HEK293 (cell line): ENCODE measurements around the gene RNF40.

Experiments
- GLI4 ChIP-seq: fragments of 450-650 bp; formaldehyde crosslinking; IDR thresholded peaks from 2 replicates; pipeline ENCODE4 v1.5.1; 2016; ENCODE audit warnings: missing biosample characterization, missing genetic modification characterization
- KLF7 ChIP-seq: fragments of 450-650 bp; formaldehyde crosslinking; IDR thresholded peaks from 2 replicates; pipeline ENCODE4 v1.5.1; 2016; ENCODE audit warnings: missing biosample characterization, missing genetic modification characterization, borderline replicate concordance
- MYNN ChIP-seq: fragments of 450-650 bp; formaldehyde crosslinking; IDR thresholded peaks from 2 replicates; pipeline ENCODE4 v1.5.1; 2016; ENCODE audit warnings: missing biosample characterization, missing genetic modification characterization, borderline replicate concordance
- OSR2 ChIP-seq: fragments of 450-650 bp; formaldehyde crosslinking; IDR thresholded peaks from 2 replicates; pipeline ENCODE4 v1.5.1; 2016; ENCODE audit warnings: missing biosample characterization, missing genetic modification characterization
- RBAK ChIP-seq: fragments of 450-650 bp; formaldehyde crosslinking; IDR thresholded peaks from 2 replicates; pipeline ENCODE4 v1.5.1; 2016; ENCODE audit warnings: missing biosample characterization, missing genetic modification characterization
- SALL2 ChIP-seq: fragments of 450-650 bp; formaldehyde crosslinking; IDR thresholded peaks from 2 replicates; pipeline ENCODE4 v1.5.0; 2017; ENCODE audit warnings: missing biosample characterization, mild to moderate bottlenecking, missing genetic modification characterization, borderline replicate concordance
- SP3 ChIP-seq: fragments of 450-650 bp; formaldehyde crosslinking; IDR thresholded peaks from 2 replicates; pipeline ENCODE4 v1.5.1; 2016; ENCODE audit warnings: missing biosample characterization, missing genetic modification characterization
- YY2 ChIP-seq: fragments of 450-650 bp; formaldehyde crosslinking; IDR thresholded peaks from 2 replicates; pipeline ENCODE4 v1.5.1; 2016; ENCODE audit warnings: missing biosample characterization, missing genetic modification characterization
- ZFP69B ChIP-seq: fragments of 450-650 bp; formaldehyde crosslinking; IDR thresholded peaks from 2 replicates; pipeline ENCODE4 v1.5.1; 2016; ENCODE audit warnings: missing biosample characterization, missing genetic modification characterization
- ZNF157 ChIP-seq: fragments of 450-650 bp; formaldehyde crosslinking; IDR thresholded peaks from 2 replicates; pipeline ENCODE4 v1.5.1; 2016; ENCODE audit warnings: missing biosample characterization, missing genetic modification characterization
- ZNF184 ChIP-seq: fragments of 450-650 bp; IDR thresholded peaks from 2 replicates; pipeline ENCODE4 v1.5.1; 2018; ENCODE audit warnings: missing biosample characterization, mild to moderate bottlenecking, missing genetic modification characterization
- ZNF202 ChIP-seq: fragments of 450-650 bp; formaldehyde crosslinking; IDR thresholded peaks from 2 replicates; pipeline ENCODE4 v1.5.1; 2016; ENCODE audit warnings: missing biosample characterization, missing genetic modification characterization, borderline replicate concordance
- ZNF214 ChIP-seq: fragments of 450-650 bp; formaldehyde crosslinking; IDR thresholded peaks from 2 replicates; pipeline ENCODE4 v1.5.1; 2017; ENCODE audit warnings: missing biosample characterization, mild to moderate bottlenecking, missing genetic modification characterization, borderline replicate concordance
- ZNF221 ChIP-seq: fragments of 450-650 bp; formaldehyde crosslinking; IDR thresholded peaks from 2 replicates; pipeline ENCODE4 v1.5.1; 2017; ENCODE audit warnings: missing biosample characterization, missing genetic modification characterization, borderline replicate concordance
- ZNF24 ChIP-seq: fragments of 450-650 bp; formaldehyde crosslinking; IDR thresholded peaks from 2 replicates; pipeline ENCODE4 v1.5.1; 2016; ENCODE audit warnings: missing biosample characterization, missing genetic modification characterization
- ZNF266 ChIP-seq: fragments of 450-650 bp; formaldehyde crosslinking; IDR thresholded peaks from 2 replicates; pipeline ENCODE4 v1.5.1; 2016; ENCODE audit warnings: missing biosample characterization, missing genetic modification characterization, low read depth
- ZNF335 ChIP-seq: fragments of 450-650 bp; formaldehyde crosslinking; conservative IDR thresholded peaks from 2 replicates; pipeline ENCODE4 v1.5.1; 2016; ENCODE audit warnings: missing biosample characterization, missing genetic modification characterization
- ZNF391 ChIP-seq: fragments of 450-650 bp; formaldehyde crosslinking; IDR thresholded peaks from 2 replicates; pipeline ENCODE4 v1.5.1; 2016; ENCODE audit warnings: low read depth, missing biosample characterization, missing genetic modification characterization, borderline replicate concordance
- ZNF423 ChIP-seq: fragments of 450-650 bp; formaldehyde crosslinking; IDR thresholded peaks from 2 replicates; pipeline ENCODE4 v1.5.1; 2016; ENCODE audit warnings: missing biosample characterization, missing genetic modification characterization
- ZNF561 ChIP-seq: fragments of 450-650 bp; IDR thresholded peaks from 2 replicates; pipeline ENCODE4 v1.5.1; 2018; ENCODE audit warnings: missing biosample characterization, missing genetic modification characterization, borderline replicate concordance
- ZNF600 ChIP-seq: fragments of 450-650 bp; formaldehyde crosslinking; IDR thresholded peaks from 2 replicates; pipeline ENCODE4 v1.5.1; 2016; ENCODE audit warnings: missing biosample characterization, missing genetic modification characterization
- ZNF626 ChIP-seq: fragments of 450-650 bp; sonication (Bioruptor Pico); formaldehyde crosslinking; IDR thresholded peaks from 2 replicates; pipeline ENCODE4 v1.5.1; 2018; ENCODE audit warnings: missing biosample characterization, missing genetic modification characterization, inconsistent platforms
- ZNF785 ChIP-seq: fragments of 450-650 bp; formaldehyde crosslinking; IDR thresholded peaks from 2 replicates; pipeline ENCODE4 v1.5.1; 2016; ENCODE audit warnings: missing biosample characterization, missing genetic modification characterization
- ZNF843 ChIP-seq: fragments of 450-650 bp; formaldehyde crosslinking; IDR thresholded peaks from 2 replicates; pipeline ENCODE4 v1.5.1; 2016; ENCODE audit warnings: missing biosample characterization, missing genetic modification characterization
- ZXDB ChIP-seq: fragments of 450-650 bp; formaldehyde crosslinking; IDR thresholded peaks from 2 replicates; pipeline ENCODE4 v1.5.1; 2016; ENCODE audit warnings: missing biosample characterization, missing genetic modification characterization
- TF ChIP-seq, protein P1 (sequence below): fragments of 450-650 bp; formaldehyde crosslinking; IDR thresholded peaks from 2 replicates; pipeline ENCODE4 v1.5.1; 2017; ENCODE audit warnings: missing biosample characterization, missing genetic modification characterization
- TF ChIP-seq, protein P2 (sequence below): fragments of 450-650 bp; formaldehyde crosslinking; IDR thresholded peaks from 2 replicates; pipeline ENCODE4 v1.5.1; 2016; ENCODE audit warnings: missing biosample characterization, missing genetic modification characterization
- TF ChIP-seq, protein P3 (sequence below): fragments of 450-650 bp; formaldehyde crosslinking; IDR thresholded peaks from 2 replicates; pipeline ENCODE4 v1.5.1; 2016; ENCODE audit warnings: missing biosample characterization, missing genetic modification characterization
- TF ChIP-seq, protein P4 (sequence below): fragments of 450-650 bp; formaldehyde crosslinking; IDR thresholded peaks from 2 replicates; pipeline ENCODE4; 2016; ENCODE audit warnings: missing biosample characterization, missing genetic modification characterization
- TF ChIP-seq, protein P5 (sequence below): fragments of 450-650 bp; formaldehyde crosslinking; IDR thresholded peaks from 2 replicates; pipeline ENCODE4 v1.5.1; 2016; ENCODE audit warnings: missing biosample characterization, missing genetic modification characterization
- TF ChIP-seq, protein P6 (sequence below): fragments of 450-650 bp; formaldehyde crosslinking; IDR thresholded peaks from 2 replicates; pipeline ENCODE4 v1.5.1; 2016; ENCODE audit warnings: missing biosample characterization, missing genetic modification characterization

RNF40 gene

DNA sequence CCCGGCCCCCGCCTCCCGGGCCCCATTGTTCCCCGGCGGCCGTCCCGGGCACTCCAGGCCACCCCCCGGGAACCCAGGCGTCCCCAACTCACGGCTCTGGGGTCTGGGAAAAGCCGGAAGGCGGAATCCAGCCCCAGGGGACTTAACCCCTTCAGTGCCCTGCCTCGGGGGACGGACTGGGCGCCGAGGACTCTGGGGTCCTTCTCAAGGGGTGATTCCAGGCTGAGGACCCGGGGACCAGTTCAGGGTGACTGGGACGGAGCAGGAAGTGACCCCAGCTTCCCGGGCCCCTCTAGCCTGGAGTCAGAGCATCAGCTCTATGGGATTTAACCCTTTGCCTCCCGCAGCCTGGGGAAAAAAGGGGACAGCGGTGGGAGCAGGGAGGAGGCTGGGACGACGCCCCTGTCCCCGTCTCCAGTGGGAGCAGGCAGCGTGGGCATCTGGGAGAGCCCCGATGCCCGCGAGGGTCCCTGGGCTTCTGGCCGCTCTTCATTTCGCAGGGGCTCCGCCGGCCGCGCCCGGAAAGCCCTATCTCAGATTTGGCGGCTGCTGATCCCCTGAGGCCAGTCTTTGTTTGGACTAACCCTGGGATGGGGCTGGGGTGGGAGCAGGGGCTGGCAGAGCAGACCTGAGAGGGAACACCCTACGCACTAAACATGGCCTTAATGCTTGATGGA is 25.0 kb downstream of the RNF40 start, which contains the start of gene ZNF629 (continued):
- TF ChIP-seq, protein P1, sequence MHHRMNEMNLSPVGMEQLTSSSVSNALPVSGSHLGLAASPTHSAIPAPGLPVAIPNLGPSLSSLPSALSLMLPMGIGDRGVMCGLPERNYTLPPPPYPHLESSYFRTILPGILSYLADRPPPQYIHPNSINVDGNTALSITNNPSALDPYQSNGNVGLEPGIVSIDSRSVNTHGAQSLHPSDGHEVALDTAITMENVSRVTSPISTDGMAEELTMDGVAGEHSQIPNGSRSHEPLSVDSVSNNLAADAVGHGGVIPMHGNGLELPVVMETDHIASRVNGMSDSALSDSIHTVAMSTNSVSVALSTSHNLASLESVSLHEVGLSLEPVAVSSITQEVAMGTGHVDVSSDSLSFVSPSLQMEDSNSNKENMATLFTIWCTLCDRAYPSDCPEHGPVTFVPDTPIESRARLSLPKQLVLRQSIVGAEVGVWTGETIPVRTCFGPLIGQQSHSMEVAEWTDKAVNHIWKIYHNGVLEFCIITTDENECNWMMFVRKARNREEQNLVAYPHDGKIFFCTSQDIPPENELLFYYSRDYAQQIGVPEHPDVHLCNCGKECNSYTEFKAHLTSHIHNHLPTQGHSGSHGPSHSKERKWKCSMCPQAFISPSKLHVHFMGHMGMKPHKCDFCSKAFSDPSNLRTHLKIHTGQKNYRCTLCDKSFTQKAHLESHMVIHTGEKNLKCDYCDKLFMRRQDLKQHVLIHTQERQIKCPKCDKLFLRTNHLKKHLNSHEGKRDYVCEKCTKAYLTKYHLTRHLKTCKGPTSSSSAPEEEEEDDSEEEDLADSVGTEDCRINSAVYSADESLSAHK (tag by site-specific recombination): peak; percentile 69
- TF ChIP-seq, protein P2, sequence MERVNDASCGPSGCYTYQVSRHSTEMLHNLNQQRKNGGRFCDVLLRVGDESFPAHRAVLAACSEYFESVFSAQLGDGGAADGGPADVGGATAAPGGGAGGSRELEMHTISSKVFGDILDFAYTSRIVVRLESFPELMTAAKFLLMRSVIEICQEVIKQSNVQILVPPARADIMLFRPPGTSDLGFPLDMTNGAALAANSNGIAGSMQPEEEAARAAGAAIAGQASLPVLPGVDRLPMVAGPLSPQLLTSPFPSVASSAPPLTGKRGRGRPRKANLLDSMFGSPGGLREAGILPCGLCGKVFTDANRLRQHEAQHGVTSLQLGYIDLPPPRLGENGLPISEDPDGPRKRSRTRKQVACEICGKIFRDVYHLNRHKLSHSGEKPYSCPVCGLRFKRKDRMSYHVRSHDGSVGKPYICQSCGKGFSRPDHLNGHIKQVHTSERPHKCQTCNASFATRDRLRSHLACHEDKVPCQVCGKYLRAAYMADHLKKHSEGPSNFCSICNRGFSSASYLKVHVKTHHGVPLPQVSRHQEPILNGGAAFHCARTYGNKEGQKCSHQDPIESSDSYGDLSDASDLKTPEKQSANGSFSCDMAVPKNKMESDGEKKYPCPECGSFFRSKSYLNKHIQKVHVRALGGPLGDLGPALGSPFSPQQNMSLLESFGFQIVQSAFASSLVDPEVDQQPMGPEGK (tag by site-specific recombination): peak; percentile 66; the same call in 1 of the 2 replicates
- TF ChIP-seq GLI4 (tag by site-specific recombination) (no peak), ZNF391 (tag by site-specific recombination) (peak; percentile 95; the same call in 1 of the 2 replicates), ZNF843 (tag by site-specific recombination) (peak; percentile 71), OSR2 (tag by site-specific recombination) (no peak), ZNF600 (tag by site-specific recombination) (peak; percentile 82), YY2 (0 out of 2 replicates have a peak, but pooled peaks have one; percentile 16), KLF7 (tag by site-specific recombination) (peak; percentile 88), ZNF335 (tag by site-specific recombination) (peak; percentile 99), ZXDB (tag by site-specific recombination) (peak; percentile 99), ZNF24 (peak; percentile 80), ZNF423 (tag by site-specific recombination) (no peak), ZFP69B (tag by site-specific recombination) (peak; percentile 67; the same call in 1 of the 2 replicates), RBAK (tag by site-specific recombination) (no peak), ZNF785 (tag by site-specific recombination) (no peak; the same call in 1 of the 2 replicates), SALL2 (tag by site-specific recombination) (no peak), SP3 (peak; percentile 52), ZNF266 (no peak), ZNF214 (tag by site-specific recombination) (no peak), ZNF202 (tag by site-specific recombination) (no peak), ZNF157 (tag by site-specific recombination) (no peak), ZNF184 (tag by site-specific recombination) (0 out of 2 replicates have a peak, but pooled peaks have one; percentile 30), ZNF221 (no peak), ZNF561 (tag by site-specific recombination) (peak; percentile 83), MYNN (tag by site-specific recombination) (no peak), ZNF626 (tag by site-specific recombination) (no peak)
- TF ChIP-seq, protein P3, sequence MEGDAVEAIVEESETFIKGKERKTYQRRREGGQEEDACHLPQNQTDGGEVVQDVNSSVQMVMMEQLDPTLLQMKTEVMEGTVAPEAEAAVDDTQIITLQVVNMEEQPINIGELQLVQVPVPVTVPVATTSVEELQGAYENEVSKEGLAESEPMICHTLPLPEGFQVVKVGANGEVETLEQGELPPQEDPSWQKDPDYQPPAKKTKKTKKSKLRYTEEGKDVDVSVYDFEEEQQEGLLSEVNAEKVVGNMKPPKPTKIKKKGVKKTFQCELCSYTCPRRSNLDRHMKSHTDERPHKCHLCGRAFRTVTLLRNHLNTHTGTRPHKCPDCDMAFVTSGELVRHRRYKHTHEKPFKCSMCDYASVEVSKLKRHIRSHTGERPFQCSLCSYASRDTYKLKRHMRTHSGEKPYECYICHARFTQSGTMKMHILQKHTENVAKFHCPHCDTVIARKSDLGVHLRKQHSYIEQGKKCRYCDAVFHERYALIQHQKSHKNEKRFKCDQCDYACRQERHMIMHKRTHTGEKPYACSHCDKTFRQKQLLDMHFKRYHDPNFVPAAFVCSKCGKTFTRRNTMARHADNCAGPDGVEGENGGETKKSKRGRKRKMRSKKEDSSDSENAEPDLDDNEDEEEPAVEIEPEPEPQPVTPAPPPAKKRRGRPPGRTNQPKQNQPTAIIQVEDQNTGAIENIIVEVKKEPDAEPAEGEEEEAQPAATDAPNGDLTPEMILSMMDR (tag by site-specific recombination): peak; percentile 47; the same call in 1 of the 2 replicates
- TF ChIP-seq, protein P4, sequence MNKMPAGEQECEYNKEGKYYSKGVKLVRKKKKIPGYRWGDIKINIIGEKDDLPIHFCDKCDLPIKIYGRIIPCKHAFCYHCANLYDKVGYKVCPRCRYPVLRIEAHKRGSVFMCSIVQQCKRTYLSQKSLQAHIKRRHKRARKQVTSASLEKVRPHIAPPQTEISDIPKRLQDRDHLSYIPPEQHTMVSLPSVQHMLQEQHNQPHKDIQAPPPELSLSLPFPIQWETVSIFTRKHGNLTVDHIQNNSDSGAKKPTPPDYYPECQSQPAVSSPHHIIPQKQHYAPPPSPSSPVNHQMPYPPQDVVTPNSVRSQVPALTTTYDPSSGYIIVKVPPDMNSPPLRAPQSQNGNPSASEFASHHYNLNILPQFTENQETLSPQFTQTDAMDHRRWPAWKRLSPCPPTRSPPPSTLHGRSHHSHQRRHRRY (tag by site-specific recombination): no peak
- TF ChIP-seq, protein P5, sequence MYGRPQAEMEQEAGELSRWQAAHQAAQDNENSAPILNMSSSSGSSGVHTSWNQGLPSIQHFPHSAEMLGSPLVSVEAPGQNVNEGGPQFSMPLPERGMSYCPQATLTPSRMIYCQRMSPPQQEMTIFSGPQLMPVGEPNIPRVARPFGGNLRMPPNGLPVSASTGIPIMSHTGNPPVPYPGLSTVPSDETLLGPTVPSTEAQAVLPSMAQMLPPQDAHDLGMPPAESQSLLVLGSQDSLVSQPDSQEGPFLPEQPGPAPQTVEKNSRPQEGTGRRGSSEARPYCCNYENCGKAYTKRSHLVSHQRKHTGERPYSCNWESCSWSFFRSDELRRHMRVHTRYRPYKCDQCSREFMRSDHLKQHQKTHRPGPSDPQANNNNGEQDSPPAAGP (tag by site-specific recombination): peak; percentile 91
- TF ChIP-seq, protein P6, sequence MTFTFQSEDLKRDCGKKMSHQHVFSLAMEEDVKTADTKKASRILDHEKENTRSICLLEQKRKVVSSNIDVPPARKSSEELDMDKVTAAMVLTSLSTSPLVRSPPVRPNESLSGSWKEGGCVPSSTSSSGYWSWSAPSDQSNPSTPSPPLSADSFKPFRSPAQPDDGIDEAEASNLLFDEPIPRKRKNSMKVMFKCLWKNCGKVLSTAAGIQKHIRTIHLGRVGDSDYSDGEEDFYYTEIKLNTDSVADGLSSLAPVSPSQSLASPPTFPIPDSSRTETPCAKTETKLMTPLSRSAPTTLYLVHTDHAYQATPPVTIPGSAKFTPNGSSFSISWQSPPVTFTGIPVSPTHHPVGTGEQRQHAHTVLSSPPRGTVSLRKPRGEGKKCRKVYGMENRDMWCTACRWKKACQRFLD: no peak
